PFSK-1 (cell line): ENCODE results near the gene FAM9C.

Experiments
- FOXP2 ChIP-seq: optimal IDR thresholded peaks from 2 replicates; pipeline ENCODE3; 2011; ENCODE audit warnings: borderline replicate concordance, control low read depth, inconsistent platforms; ENCODE audit not compliant: insufficient read depth; ENCODE audit errors: extremely low read length, extremely low read depth
- POLR2AphosphoS5 ChIP-seq: IDR thresholded peaks from 2 replicates; pipeline ENCODE4 v1.6.1; 2012; ENCODE audit warnings: low read depth, mild to moderate bottlenecking, control low read depth, low read length, moderate library complexity
- SIN3A ChIP-seq: IDR thresholded peaks from 2 replicates; pipeline ENCODE4 v1.6.1; 2012; ENCODE audit warnings: mild to moderate bottlenecking, low read length, moderate library complexity, borderline replicate concordance; ENCODE audit not compliant: insufficient read depth
- TAF1 ChIP-seq: IDR thresholded peaks from 2 replicates; pipeline ENCODE4 v1.6.1; 2012; ENCODE audit warnings: low read length, control low read depth, borderline replicate concordance; ENCODE audit not compliant: insufficient read depth
- TF ChIP-seq, protein P1 (sequence below), 2 experiments: IDR thresholded peaks; 2 replicates each; pipeline versions ENCODE4 v1.6.1 to v1.8.0; 2011 to 2012; ENCODE audit warnings: low read depth in 2 of 2, low read length in 2 of 2, control low read depth in 1 of 2, inconsistent platforms in 1 of 2, mild to moderate bottlenecking in 1 of 2, moderate library complexity in 1 of 2; ENCODE audit not compliant: insufficient read depth in 1 of 2

FAM9C gene

DNA sequence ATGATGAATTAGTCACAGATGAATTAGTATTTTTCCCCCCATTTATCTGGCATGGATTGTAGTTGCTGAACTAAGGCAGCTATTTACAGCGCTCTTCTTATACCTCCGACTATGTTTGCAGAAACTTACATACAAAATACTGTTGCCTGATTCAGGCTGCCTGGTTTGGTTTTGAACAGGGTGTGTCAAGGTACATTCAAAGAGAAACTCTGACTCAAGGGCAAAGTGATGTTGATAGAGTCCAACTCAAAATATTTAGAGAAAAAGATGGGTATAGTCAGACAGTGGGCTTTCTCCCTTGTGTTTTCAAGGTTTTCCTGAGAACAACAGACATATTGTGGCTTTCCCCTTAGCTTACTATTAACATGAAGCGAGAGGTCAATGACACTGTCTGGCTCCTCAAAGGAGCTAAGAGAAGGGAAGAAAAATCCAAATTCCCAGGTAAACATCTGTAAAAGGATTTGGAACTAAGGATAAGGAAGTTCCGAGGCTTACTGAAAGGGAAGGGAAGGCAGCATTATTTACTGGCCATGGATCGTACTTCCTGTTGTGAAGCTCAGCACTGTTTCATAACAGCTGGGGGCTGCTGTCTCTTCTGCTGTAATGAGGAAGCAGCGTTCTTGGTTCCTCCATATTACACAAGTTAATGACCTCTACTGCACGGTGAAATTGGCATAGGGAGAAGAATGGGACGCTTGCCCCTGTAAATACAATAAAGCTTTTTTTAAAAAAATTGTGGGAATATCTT, 30.9 kb downstream of the FAM9C start:
- no peak for TF ChIP-seq POLR2AphosphoS5
- no peak for TF ChIP-seq TAF1
- TF ChIP-seq, protein P1, sequence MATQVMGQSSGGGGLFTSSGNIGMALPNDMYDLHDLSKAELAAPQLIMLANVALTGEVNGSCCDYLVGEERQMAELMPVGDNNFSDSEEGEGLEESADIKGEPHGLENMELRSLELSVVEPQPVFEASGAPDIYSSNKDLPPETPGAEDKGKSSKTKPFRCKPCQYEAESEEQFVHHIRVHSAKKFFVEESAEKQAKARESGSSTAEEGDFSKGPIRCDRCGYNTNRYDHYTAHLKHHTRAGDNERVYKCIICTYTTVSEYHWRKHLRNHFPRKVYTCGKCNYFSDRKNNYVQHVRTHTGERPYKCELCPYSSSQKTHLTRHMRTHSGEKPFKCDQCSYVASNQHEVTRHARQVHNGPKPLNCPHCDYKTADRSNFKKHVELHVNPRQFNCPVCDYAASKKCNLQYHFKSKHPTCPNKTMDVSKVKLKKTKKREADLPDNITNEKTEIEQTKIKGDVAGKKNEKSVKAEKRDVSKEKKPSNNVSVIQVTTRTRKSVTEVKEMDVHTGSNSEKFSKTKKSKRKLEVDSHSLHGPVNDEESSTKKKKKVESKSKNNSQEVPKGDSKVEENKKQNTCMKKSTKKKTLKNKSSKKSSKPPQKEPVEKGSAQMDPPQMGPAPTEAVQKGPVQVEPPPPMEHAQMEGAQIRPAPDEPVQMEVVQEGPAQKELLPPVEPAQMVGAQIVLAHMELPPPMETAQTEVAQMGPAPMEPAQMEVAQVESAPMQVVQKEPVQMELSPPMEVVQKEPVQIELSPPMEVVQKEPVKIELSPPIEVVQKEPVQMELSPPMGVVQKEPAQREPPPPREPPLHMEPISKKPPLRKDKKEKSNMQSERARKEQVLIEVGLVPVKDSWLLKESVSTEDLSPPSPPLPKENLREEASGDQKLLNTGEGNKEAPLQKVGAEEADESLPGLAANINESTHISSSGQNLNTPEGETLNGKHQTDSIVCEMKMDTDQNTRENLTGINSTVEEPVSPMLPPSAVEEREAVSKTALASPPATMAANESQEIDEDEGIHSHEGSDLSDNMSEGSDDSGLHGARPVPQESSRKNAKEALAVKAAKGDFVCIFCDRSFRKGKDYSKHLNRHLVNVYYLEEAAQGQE (IDR thresholded peaks at IDR 0.05; ENCODE audit: insufficient read depth in 1 of 2, low read depth in 2 of 2, low read length in 2 of 2): no peak
- peak; percentile 83 for TF ChIP-seq FOXP2
- TF ChIP-seq SIN3A: no peak

DNA sequence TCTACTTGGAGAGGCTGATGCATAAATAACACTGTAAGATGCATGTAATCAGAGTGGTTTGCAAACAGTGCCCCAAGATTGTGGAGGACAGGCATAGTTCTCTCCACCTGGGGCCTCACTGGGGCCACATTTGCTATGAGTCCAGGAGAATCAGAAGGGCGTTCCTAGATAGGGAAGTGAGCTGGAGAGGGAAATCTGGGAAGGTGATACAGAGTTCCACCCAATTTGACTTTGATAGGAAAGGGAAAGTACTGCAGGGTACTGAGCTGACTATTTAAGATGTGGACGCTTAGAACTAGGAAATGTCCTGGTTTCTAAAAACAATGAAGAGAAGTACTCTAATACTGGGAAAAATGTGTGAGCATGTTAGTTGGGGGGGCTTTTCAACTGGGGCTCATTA, 33.9 kb downstream of the FAM9C start:
- no peak for TF ChIP-seq FOXP2
- no peak for TF ChIP-seq SIN3A
- TF ChIP-seq, protein P1 (IDR thresholded peaks at IDR 0.05; ENCODE audit: insufficient read depth in 1 of 2, low read depth in 2 of 2, low read length in 2 of 2): no peak
- no peak for TF ChIP-seq POLR2AphosphoS5

GRCh38 chrX:13009844-13010243, 34.6 kb downstream of the FAM9C start:
- TF ChIP-seq SIN3A (no peak), TAF1 (no peak), FOXP2 (no peak), POLR2AphosphoS5 (no peak)
- TF ChIP-seq, protein P1 (IDR thresholded peaks at IDR 0.05; ENCODE audit: insufficient read depth in 1 of 2, low read depth in 2 of 2, low read length in 2 of 2): no peak

DNA sequence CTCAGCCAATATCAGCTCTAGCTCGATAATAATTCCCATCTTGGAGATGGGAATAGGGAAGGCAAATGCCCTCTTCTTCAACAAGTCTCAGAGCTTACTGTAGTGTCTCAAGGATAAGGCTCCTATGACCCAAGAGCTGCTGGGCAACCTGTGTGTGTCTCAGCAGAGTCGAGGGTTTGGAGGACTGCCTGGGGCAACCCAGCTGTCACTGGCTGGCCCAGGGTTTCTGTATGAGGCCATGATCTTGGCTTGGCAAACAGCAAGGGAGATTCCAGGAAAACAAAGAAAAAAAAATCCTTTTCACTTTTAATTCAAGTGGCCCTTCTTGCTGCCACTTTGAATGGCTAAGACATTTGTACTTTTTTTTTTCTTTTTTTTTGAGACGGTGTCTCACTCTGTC, 35.1 kb downstream of the FAM9C start:
- TF ChIP-seq FOXP2: no peak

DNA sequence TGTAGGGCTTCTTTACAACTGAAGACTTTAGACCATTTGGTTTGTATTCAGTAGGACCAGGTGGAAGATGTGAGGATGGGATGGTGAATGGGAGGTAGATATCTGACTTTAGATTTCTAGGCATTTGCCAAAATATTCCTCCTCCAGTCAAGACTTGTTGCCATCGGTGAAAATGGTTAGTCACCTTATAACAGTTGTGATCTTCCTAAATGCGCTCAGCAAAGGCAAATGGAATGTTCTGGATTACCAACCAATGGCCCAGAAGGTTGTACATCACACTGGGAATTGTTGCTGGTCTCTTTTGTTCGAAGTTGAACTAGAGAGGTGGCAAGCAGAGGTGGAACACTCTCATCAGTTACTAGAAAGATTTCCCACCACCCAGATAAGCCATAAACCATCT, 35.6 kb downstream of the FAM9C start:
- TF ChIP-seq FOXP2 (no peak), TAF1 (no peak), POLR2AphosphoS5 (no peak), SIN3A (no peak)
- TF ChIP-seq, protein P1 (IDR thresholded peaks at IDR 0.05; ENCODE audit: insufficient read depth in 1 of 2, low read depth in 2 of 2, low read length in 2 of 2): no peak
